H1 (cell line): Measurements from ENCODE around the gene MCEE. TPM values are rescaled to one million over a fixed set of nuclear protein-coding genes. Genes with fewer than 3 reads are reported as not detected.

Source experiments
- CTCF ChIA-PET: fragments of 300-600 bp; sonication (Branson Sonifier 250); formaldehyde crosslinking; loops from one replicate; lab custom pipeline; 2021; ENCODE audit not compliant: partially characterized antibody; lab: Charles Lee
- POLR2A ChIA-PET: fragments of 300-600 bp; sonication (Branson Sonifier 250); formaldehyde crosslinking; loops from one replicate; lab custom pipeline; 2021; ENCODE audit warnings: inconsistent platforms; ENCODE audit not compliant: partially characterized antibody; lab: Charles Lee
- DNase-seq, 2 experiments: peaks; one replicate each; pipeline versions ENCODE4 v3.0.0 to v3.0.0-alpha.2; 2010 to 2022; ENCODE audit warnings: low spot score in 2 of 2, low read depth in 1 of 2, mixed read lengths in 1 of 2
- FAIRE-seq: peaks from 2 replicates; lab custom pipeline; 2011; peaks lifted over from hg19 to GRCh38; lab: Jason Lieb, UNC
- H2AFZ ChIP-seq: 2 replicates; pipeline ENCODE4 v1.8.1; 2012; ENCODE audit warnings: low read length, inconsistent platforms
- H2AK5ac ChIP-seq: 2 replicates; pipeline ENCODE4 v1.6.1; 2013; ENCODE audit warnings: low read depth, low read length
- H2BK120ac ChIP-seq: replicated peaks from 2 replicates; pipeline ENCODE3; 2013; ENCODE audit warnings: low read depth, low read length, inconsistent platforms
- H2BK12ac ChIP-seq: 2 replicates; pipeline ENCODE4 v1.6.1; 2013; ENCODE audit warnings: low read depth, low read length
- H2BK15ac ChIP-seq: 2 replicates; pipeline ENCODE4 v1.6.1; 2013; ENCODE audit warnings: low read length
- H2BK20ac ChIP-seq: 2 replicates; pipeline ENCODE4 v1.6.1; 2013; ENCODE audit warnings: low read length
- H2BK5ac ChIP-seq: 2 replicates; pipeline ENCODE4 v1.6.1; 2013; ENCODE audit warnings: low read depth, low read length
- H3K14ac ChIP-seq: 2 replicates; pipeline ENCODE4 v1.6.1; 2013; ENCODE audit warnings: inconsistent platforms; ENCODE audit not compliant: insufficient read length
- H3K18ac ChIP-seq: 2 replicates; pipeline ENCODE4 v1.6.1; 2013; ENCODE audit warnings: low read length; ENCODE audit errors: extremely low read depth
- H3K23ac ChIP-seq: 2 replicates; pipeline ENCODE4 v1.6.1; 2013; ENCODE audit warnings: inconsistent platforms; ENCODE audit not compliant: insufficient read length
- H3K23me2 ChIP-seq: 2 replicates; pipeline ENCODE4 v1.6.1; 2013; ENCODE audit warnings: low read depth, low read length
- H3K27ac ChIP-seq: 2 replicates; pipeline ENCODE4 v1.6.1; 2011; ENCODE audit warnings: low read depth, low read length, inconsistent platforms
- H3K27me3 ChIP-seq, 4 experiments: replicated peaks in 1 of 4; 1 replicate in 1 of 4; 2 replicates in 3 of 4; pipeline versions ENCODE4 v1.6.1 to v1.8.1; 2011 to 2013; ENCODE audit warnings: low read length in 3 of 4, mild to moderate bottlenecking in 3 of 4, inconsistent platforms in 2 of 4, mixed read lengths in 2 of 4, moderate library complexity in 1 of 4; ENCODE audit not compliant: control insufficient read depth in 3 of 4, insufficient read depth in 3 of 4; ENCODE audit errors: extremely low read depth in 1 of 4
- H3K36me3 ChIP-seq, 4 experiments: 2 replicates each; pipeline versions ENCODE4 v1.6.1 to v1.8.1; 2011 to 2013; ENCODE audit warnings: mild to moderate bottlenecking in 4 of 4, low read length in 3 of 4, moderate library complexity in 2 of 4, control low read depth in 1 of 4, inconsistent platforms in 1 of 4; ENCODE audit not compliant: insufficient read depth in 4 of 4, control insufficient read depth in 2 of 4
- H3K4ac ChIP-seq: replicated peaks from 2 replicates; pipeline ENCODE3; 2013; ENCODE audit warnings: low read length, low read depth, mixed read lengths, inconsistent platforms; ENCODE audit not compliant: insufficient read length
- H3K4me1 ChIP-seq, 4 experiments: replicated peaks in 1 of 4; 1 replicate in 1 of 4; 2 replicates in 3 of 4; pipeline versions ENCODE4 v1.6.1 to v1.8.1; 2011 to 2013; ENCODE audit warnings: low read length in 3 of 4, inconsistent platforms in 2 of 4, mixed read lengths in 1 of 4; ENCODE audit not compliant: insufficient read depth in 4 of 4, control insufficient read depth in 3 of 4
- H3K4me2 ChIP-seq, 2 experiments: 2 replicates each; pipeline versions ENCODE4 v1.6.1 to v1.8.1; 2011 to 2013; ENCODE audit warnings: low read depth in 2 of 2, low read length in 2 of 2, control low read depth in 1 of 2, inconsistent platforms in 1 of 2, mild to moderate bottlenecking in 1 of 2; ENCODE audit not compliant: insufficient read depth in 1 of 2
- H3K4me3 ChIP-seq, 4 experiments: fragments of 200-600, 300-600 bp in 1 of 4; sonication (generic), shearing (Covaris generic), sonication (Bioruptor Twin) in 1 of 4; 2 replicates each; pipeline versions ENCODE4 v1.5.1 to v1.8.1; 2011 to 2016; ENCODE audit warnings: low read length in 4 of 4, low read depth in 3 of 4, control low read depth in 2 of 4, inconsistent platforms in 2 of 4, mild to moderate bottlenecking in 2 of 4, mixed read lengths in 1 of 4, moderate library complexity in 1 of 4; ENCODE audit not compliant: insufficient read depth in 2 of 4; ENCODE audit errors: extremely low read depth in 1 of 4
- H3K56ac ChIP-seq: replicated peaks from 2 replicates; pipeline ENCODE3; 2013; ENCODE audit warnings: low read depth, mild to moderate bottlenecking, mixed read lengths, low read length, inconsistent platforms; ENCODE audit not compliant: insufficient read length
- H3K79me1 ChIP-seq: 2 replicates; pipeline ENCODE4 v1.6.1; 2013; ENCODE audit warnings: low read depth, low read length, control low read depth
- H3K79me2 ChIP-seq, 2 experiments: 2 replicates each; pipeline versions ENCODE4 v1.6.1 to v1.8.1; 2012 to 2013; ENCODE audit warnings: low read length in 2 of 2, mild to moderate bottlenecking in 2 of 2, inconsistent platforms in 1 of 2; ENCODE audit not compliant: insufficient read depth in 2 of 2, control insufficient read depth in 1 of 2
- H3K9ac ChIP-seq, 4 experiments: replicated peaks in 1 of 4; 1 replicate in 1 of 4; 2 replicates in 3 of 4; pipeline versions ENCODE4 v1.6.1 to v1.8.1; 2011 to 2013; ENCODE audit warnings: low read depth in 3 of 4, low read length in 3 of 4, control low read depth in 2 of 4, mild to moderate bottlenecking in 2 of 4, moderate library complexity in 2 of 4, inconsistent platforms in 1 of 4; ENCODE audit errors: extremely low read depth in 1 of 4
- H3K9me3 ChIP-seq, 2 experiments: 2 replicates each; pipeline versions ENCODE4 v1.6.1 to v1.8.1; 2012 to 2013; ENCODE audit warnings: mild to moderate bottlenecking in 2 of 2, moderate library complexity in 2 of 2, control low read depth in 1 of 2, inconsistent platforms in 1 of 2, low read depth in 1 of 2, low read length in 1 of 2, mixed read lengths in 1 of 2; ENCODE audit not compliant: insufficient read depth in 2 of 2
- H4K20me1 ChIP-seq, 2 experiments: replicated peaks in 1 of 2; 2 replicates each; pipeline versions ENCODE3 to v1.8.1; 2011 to 2013; ENCODE audit warnings: inconsistent platforms in 2 of 2, low read length in 2 of 2, mild to moderate bottlenecking in 1 of 2; ENCODE audit not compliant: insufficient read depth in 2 of 2, control insufficient read depth in 1 of 2
- H4K5ac ChIP-seq: 2 replicates; pipeline ENCODE4 v1.6.1; 2013; ENCODE audit warnings: low read length, low read depth, mixed read lengths, inconsistent platforms; ENCODE audit not compliant: insufficient read length
- H4K8ac ChIP-seq: 2 replicates; pipeline ENCODE4 v1.8.0; 2013; ENCODE audit warnings: mild to moderate bottlenecking, moderate library complexity, low read length, inconsistent platforms; ENCODE audit not compliant: insufficient read depth; ENCODE audit errors: extremely low read depth
- H4K91ac ChIP-seq: replicated peaks from 2 replicates; pipeline ENCODE3; 2013; ENCODE audit warnings: low read length, mixed read lengths, inconsistent platforms; ENCODE audit not compliant: insufficient read length
- ASH2L ChIP-seq: fragments of 200-600, 300-600 bp; sonication (generic); IDR thresholded peaks from one replicate; pipeline ENCODE4 v1.7.1; 2017; ENCODE audit warnings: low read length
- CBX8 ChIP-seq: fragments of 300-800, 300-1000 bp; sonication (generic); IDR thresholded peaks from 2 replicates; pipeline ENCODE4 v1.7.1; 2016; ENCODE audit warnings: low read depth, low read length, borderline replicate concordance
- CREB1 ChIP-seq: IDR thresholded peaks from 2 replicates; pipeline ENCODE4 v1.6.1; 2012; ENCODE audit warnings: inconsistent platforms
- EZH2 ChIP-seq: fragments of 200-600 bp; sonication (generic); IDR thresholded peaks from 2 replicates; pipeline ENCODE4 v1.7.1; 2012; ENCODE audit warnings: low read depth, mild to moderate bottlenecking, moderate library complexity, low read length, inconsistent platforms; ENCODE audit not compliant: severe bottlenecking
- JUN ChIP-seq: IDR thresholded peaks from 2 replicates; pipeline ENCODE4 v1.6.1; 2011; ENCODE audit warnings: low read depth, mild to moderate bottlenecking, improper control_type of control experiment, low read length
- KDM4A ChIP-seq: IDR thresholded peaks from one replicate; pipeline ENCODE4 v1.7.1; 2012; ENCODE audit warnings: low read depth, mild to moderate bottlenecking, moderate library complexity, low read length, inconsistent platforms; ENCODE audit not compliant: severe bottlenecking
- NRF1 ChIP-seq: IDR thresholded peaks from 2 replicates; pipeline ENCODE4 v1.6.1; 2011; ENCODE audit warnings: mild to moderate bottlenecking, low read depth, low read length, improper control_type of control experiment
- POU5F1 ChIP-seq: IDR thresholded peaks from 2 replicates; pipeline ENCODE4 v1.6.1; 2011; ENCODE audit warnings: low read depth, mild to moderate bottlenecking, low read length, moderate library complexity
- RAD21 ChIP-seq, 2 experiments: IDR thresholded peaks in 1 of 2; conservative IDR thresholded peaks in 1 of 2; 2 replicates each; pipeline ENCODE4 v1.6.1; 2011; ENCODE audit warnings: low read depth in 2 of 2, low read length in 2 of 2, improper control_type of control experiment in 1 of 2, inconsistent platforms in 1 of 2, mild to moderate bottlenecking in 1 of 2, moderate library complexity in 1 of 2
- RBBP5 ChIP-seq: IDR thresholded peaks from 2 replicates; pipeline ENCODE4 v1.7.1; 2012; ENCODE audit warnings: low read depth, mild to moderate bottlenecking, inconsistent platforms, low read length, moderate library complexity, borderline replicate concordance
- RFX5 ChIP-seq: IDR thresholded peaks from 2 replicates; pipeline ENCODE4 v1.6.1; 2011; ENCODE audit warnings: low read depth, low read length, improper control_type of control experiment, borderline replicate concordance
- SIRT6 ChIP-seq: IDR thresholded peaks from one replicate; pipeline ENCODE4 v1.7.1; 2012; ENCODE audit warnings: low read length, inconsistent platforms
- TAF7 ChIP-seq: optimal IDR thresholded peaks from 2 replicates; pipeline ENCODE3; 2011; ENCODE audit warnings: low read depth, mild to moderate bottlenecking, inconsistent platforms, low read length, moderate library complexity, borderline replicate concordance
- USF2 ChIP-seq: IDR thresholded peaks from 2 replicates; pipeline ENCODE4 v1.6.1; 2011; ENCODE audit warnings: low read length, improper control_type of control experiment
- WGBS, 2 experiments: shearing (Covaris generic) in 1 of 2; methylation state at CpG; one replicate each; pipeline versions ENCODE4 v1.1.6 to v1.1.7; 2013 to 2015; ENCODE audit warnings: low lambda C conversion rate in 2 of 2, mixed read lengths in 2 of 2, inconsistent platforms in 1 of 2, low coverage in 1 of 2, missing lambda C conversion rate in 1 of 2; ENCODE audit not compliant: insufficient replicate concordance in 2 of 2, insufficient coverage in 1 of 2, insufficient read length in 1 of 2; ENCODE audit errors: extremely low coverage in 1 of 2, missing lambda C conversion rate in 1 of 2; 5-methylcytosine and 5-hydroxymethylcytosine counted together
- polyA plus RNA-seq, 7 experiments: library from polyadenylated mRNA; depleted of rRNA in 3 of 7; stranded (reverse) in 5 of 7; unstranded in 2 of 7; fragments of >200 nt in 5 of 7; fragments of 200-250 nt in 2 of 7; gene quantifications; 1 replicate in 5 of 7; 2 replicates in 1 of 7; 4 replicates in 1 of 7; pipeline versions ENCODE4 v1.2.1 to v1.2.3, GENCODE V29; 2011 to 2013; ENCODE audit warnings: missing spikeins in 2 of 7, mixed read lengths in 2 of 7
- total RNA-seq: library from RNA; stranded (reverse); fragmentation: NEBNext Ultra II Directional; extraction: Animal tissue kit (Norgen Biotek cat#: 25700); gene quantifications from 2 replicates; pipeline ENCODE4 v1.2.1, GENCODE V29; 2021

Gene MCEE
- total and polyA plus RNA-seq, 2 of the 8 experiments (the other 6 are each of a cell fraction or from before 2014, with no cell fraction given), result 7.3 to 14.1 TPM

DNA sequence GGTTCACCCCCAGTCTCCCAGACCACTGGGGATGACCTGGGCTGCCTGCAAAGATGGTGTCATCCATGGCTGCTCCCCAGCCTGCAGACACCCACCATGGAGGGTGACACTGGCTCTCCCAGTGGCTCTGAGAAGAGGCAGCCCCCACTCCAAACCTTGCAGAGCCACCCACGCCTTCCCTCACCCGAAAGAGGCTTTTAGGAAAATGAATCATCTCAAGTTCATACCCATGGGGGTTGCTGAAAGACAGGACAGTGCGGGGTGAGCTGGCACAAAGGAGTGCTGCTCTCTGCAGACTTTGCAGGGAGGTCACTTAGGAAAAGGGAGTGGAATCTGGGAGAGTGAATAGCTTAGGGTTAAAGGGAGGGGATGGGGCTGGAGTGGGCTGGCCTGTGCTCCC, 36.8 kb upstream of the MCEE start:
- Histone ChIP-seq H3K9ac (no peak overlapping the region), H3K79me2 (no peaks in the 10 kb centered on the region), H4K20me1 (no peaks in the 10 kb centered on the region), H4K91ac (no peak overlapping the region), H3K4ac (no peak overlapping the region), H3K56ac (no peak overlapping the region), H3K4me2 (no peak overlapping the region), H3K23ac (no peak overlapping the region), H2BK15ac (no peak overlapping the region), H3K79me1 (no peaks in the 10 kb centered on the region), H3K14ac (no peak overlapping the region), H3K4me1 (no peaks in the 10 kb centered on the region), H2BK5ac (no peak overlapping the region), H3K36me3 (no peaks in the 10 kb centered on the region), H2AK5ac (no peak overlapping the region), H3K27ac (no peak overlapping the region), H3K4me3 (no peak overlapping the region), H4K5ac (no peak overlapping the region), H4K8ac (no peak overlapping the region), H3K18ac (no peak overlapping the region), H2BK120ac (no peak overlapping the region), H2AFZ (no peak overlapping the region), H3K23me2 (no peaks in the 10 kb centered on the region), H2BK12ac (0 out of 2 replicates have a peak overlapping the region, but pooled peaks have one; percentile 17), H2BK20ac (no peak overlapping the region), H3K9me3 (no peaks in the 10 kb centered on the region), H3K27me3 (no peaks in the 10 kb centered on the region)
- DNase-seq, result no peak
- WGBS, 2 experiments, result 89% methylated on average over 2 of the region's 3 CpGs; no CpG with 5 or more reads in 1 of the 2 experiments
- CTCF ChIA-PET, result interaction anchor here (1.3 to 2.0 kb wide), 3 partner anchors 8 to 165 kb away, joined by 4 to 7 read pairs (median 4); no protein-coding TSS in a partner anchor
- POLR2A ChIA-PET, result no interaction called here
- no peak for FAIRE-seq
- no peak for TF ChIP-seq CBX8
- TF ChIP-seq CREB1, result no peak
- TF ChIP-seq EZH2, result no peak
- no peak for TF ChIP-seq RFX5
- TF ChIP-seq RBBP5, result no peak
- no peak for TF ChIP-seq TAF7
- no peak for TF ChIP-seq ASH2L
- no peak for TF ChIP-seq POU5F1
- no peak for TF ChIP-seq USF2
- TF ChIP-seq NRF1, result no peak
- TF ChIP-seq SIRT6, result no peak
- no peak for TF ChIP-seq JUN
- TF ChIP-seq RAD21 (IDR thresholded peaks at IDR 0.05 in 1 of 2, conservative IDR thresholded peaks at IDR 0.05 in 1 of 2; ENCODE audit: low read depth in 2 of 2, low read length in 2 of 2), result no peak
- TF ChIP-seq KDM4A, result no peak
